Thymus (tissue), 11 donors: ENCODE measurements around the gene AMH. TPM values are rescaled to one million over a fixed set of nuclear protein-coding genes. Genes with fewer than 3 reads are reported as not detected.

ENCODE experiments used
- DNase-seq, 9 donors: peaks; one replicate each; pipeline ENCODE4 v3.0.0-alpha.2; 2013; ENCODE audit warnings: low spot score in 9 of 9, low read depth in 6 of 9, missing footprints in 1 of 9
- H3K27ac ChIP-seq, 2 donors: one replicate each; pipeline ENCODE4 v1.5.1; 2013; ENCODE audit warnings: control low read depth in 1 of 2, low read depth in 1 of 2, low read length in 1 of 2, mild to moderate bottlenecking in 1 of 2, moderate library complexity in 1 of 2
- H3K27me3 ChIP-seq, 2 donors: one replicate each; pipeline ENCODE4 v1.5.1; 2013; ENCODE audit warnings: low read length in 1 of 2; ENCODE audit not compliant: control insufficient read depth in 2 of 2, insufficient read depth in 1 of 2
- H3K36me3 ChIP-seq, 2 donors: one replicate each; pipeline ENCODE4 v1.5.1; 2013; ENCODE audit warnings: low read length in 1 of 2, mild to moderate bottlenecking in 1 of 2, moderate library complexity in 1 of 2; ENCODE audit not compliant: control insufficient read depth in 2 of 2, insufficient read depth in 2 of 2
- H3K4me1 ChIP-seq, 2 donors: one replicate each; pipeline ENCODE4 v1.5.1; 2013; ENCODE audit warnings: low read length in 2 of 2; ENCODE audit not compliant: control insufficient read depth in 2 of 2, insufficient read depth in 2 of 2
- H3K4me3 ChIP-seq, 2 donors: one replicate each; pipeline ENCODE4 v1.5.1; 2013; ENCODE audit warnings: low read length in 2 of 2, control low read depth in 1 of 2, mild to moderate bottlenecking in 1 of 2
- H3K9me3 ChIP-seq, 2 donors: one replicate each; pipeline ENCODE4 v1.5.1; 2013; ENCODE audit warnings: low read length in 1 of 2, mild to moderate bottlenecking in 1 of 2; ENCODE audit not compliant: control insufficient read depth in 2 of 2, insufficient read depth in 1 of 2
- WGBS: extraction: QIAGEN DNeasy Blood & Tissue Kit; methylation state at CpG from one replicate; pipeline ENCODE4 v1.1.7; 2013; 5-methylcytosine and 5-hydroxymethylcytosine counted together
- polyA plus RNA-seq: library from polyadenylated mRNA; stranded (reverse); fragments of 200-250 nt; gene quantifications from one replicate; pipeline ENCODE4 v1.2.3, GENCODE V29; 2013
- total RNA-seq: library from RNA; stranded (reverse); fragments of 120-200 nt; gene quantifications from one replicate; pipeline ENCODE4 v1.2.4, GENCODE V29; 2013
- donor health status: healthy.

AMH gene
- total and polyA plus RNA-seq, 2 donors = 0.61 to 2.2 TPM

GRCh38 chr19:2237051-2237868 lies 11.9 kb upstream of the AMH start:
- Histone ChIP-seq H3K27me3 (no peaks in the 10 kb centered on the region), H3K27ac (peak overlapping the region; percentile 99 to 100), H3K9me3 (peaks cover 0 to 3% of the 10 kb centered on the region in 2 donors), H3K4me1 (peaks cover 42 to 62% of the 10 kb centered on the region in 2 donors), H3K36me3 (peaks cover 30 to 39% of the 10 kb centered on the region in 2 donors), H3K4me3 (peak overlapping the region; percentile 88 to 97)
- 47% methylated on average over 43 of the region's 43 CpGs for WGBS
- DNase-seq = no peak

DNA sequence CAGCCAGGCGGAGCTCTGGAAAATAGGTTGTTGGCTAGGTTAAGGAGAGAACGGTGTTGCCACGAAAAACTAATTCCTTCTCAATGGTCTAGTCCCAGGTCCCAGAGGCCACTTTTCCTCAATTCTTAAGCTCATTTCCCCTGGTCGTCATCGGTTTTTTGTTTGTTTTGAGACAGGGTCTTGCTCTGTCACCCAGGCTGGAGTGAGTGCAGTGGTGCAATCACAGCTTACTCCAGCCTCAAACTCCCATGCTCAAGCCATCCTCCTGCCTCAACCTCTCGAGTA lies 11.3 kb upstream of the AMH start:
- no peak overlapping the region for H3K27ac ChIP-seq
- 92% methylated on average over 6 of the region's 6 CpGs for WGBS
- peaks cover 42 to 64% of the 10 kb centered on the region in 2 donors for H3K4me1 ChIP-seq
- H3K27me3 ChIP-seq = no peaks in the 10 kb centered on the region
- peaks cover 0 to 3% of the 10 kb centered on the region in 2 donors for H3K9me3 ChIP-seq
- peak overlapping the region; percentile 88 to 97 for H3K4me3 ChIP-seq
- no peak for DNase-seq
- peaks cover 26 to 39% of the 10 kb centered on the region in 2 donors for H3K36me3 ChIP-seq

DNA sequence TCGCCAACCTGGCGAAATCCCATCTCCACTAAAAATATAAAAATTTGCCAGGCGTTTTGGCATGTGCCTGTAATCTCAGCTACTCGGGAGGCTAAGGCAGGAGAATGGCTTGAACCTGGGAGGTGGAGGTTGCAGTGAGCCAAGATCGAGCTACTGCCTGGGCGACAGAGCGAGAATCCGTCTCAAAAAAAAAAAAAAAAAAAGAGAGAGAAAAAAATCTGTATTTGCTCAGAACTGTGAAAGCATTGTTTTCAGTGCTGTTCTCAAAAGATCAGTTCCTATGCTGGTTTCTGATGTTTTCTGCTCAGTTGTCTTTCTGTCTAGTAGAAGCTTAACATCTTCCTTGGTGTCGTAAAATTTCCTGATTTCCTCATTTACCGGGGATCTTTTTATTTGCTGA lies 9.9 kb upstream of the AMH start:
- Histone ChIP-seq H3K27ac (no peak overlapping the region), H3K9me3 (peaks cover 0 to 3% of the 10 kb centered on the region in 2 donors), H3K27me3 (no peaks in the 10 kb centered on the region), H3K36me3 (peaks cover 24 to 39% of the 10 kb centered on the region in 2 donors), H3K4me3 (peak overlapping the region; percentile 45 to 60), H3K4me1 (peaks cover 42 to 61% of the 10 kb centered on the region in 2 donors)
- 71% methylated on average over 10 of the region's 10 CpGs for WGBS
- DNase-seq = peak in 1 of 9 donors; percentile 28

DNA sequence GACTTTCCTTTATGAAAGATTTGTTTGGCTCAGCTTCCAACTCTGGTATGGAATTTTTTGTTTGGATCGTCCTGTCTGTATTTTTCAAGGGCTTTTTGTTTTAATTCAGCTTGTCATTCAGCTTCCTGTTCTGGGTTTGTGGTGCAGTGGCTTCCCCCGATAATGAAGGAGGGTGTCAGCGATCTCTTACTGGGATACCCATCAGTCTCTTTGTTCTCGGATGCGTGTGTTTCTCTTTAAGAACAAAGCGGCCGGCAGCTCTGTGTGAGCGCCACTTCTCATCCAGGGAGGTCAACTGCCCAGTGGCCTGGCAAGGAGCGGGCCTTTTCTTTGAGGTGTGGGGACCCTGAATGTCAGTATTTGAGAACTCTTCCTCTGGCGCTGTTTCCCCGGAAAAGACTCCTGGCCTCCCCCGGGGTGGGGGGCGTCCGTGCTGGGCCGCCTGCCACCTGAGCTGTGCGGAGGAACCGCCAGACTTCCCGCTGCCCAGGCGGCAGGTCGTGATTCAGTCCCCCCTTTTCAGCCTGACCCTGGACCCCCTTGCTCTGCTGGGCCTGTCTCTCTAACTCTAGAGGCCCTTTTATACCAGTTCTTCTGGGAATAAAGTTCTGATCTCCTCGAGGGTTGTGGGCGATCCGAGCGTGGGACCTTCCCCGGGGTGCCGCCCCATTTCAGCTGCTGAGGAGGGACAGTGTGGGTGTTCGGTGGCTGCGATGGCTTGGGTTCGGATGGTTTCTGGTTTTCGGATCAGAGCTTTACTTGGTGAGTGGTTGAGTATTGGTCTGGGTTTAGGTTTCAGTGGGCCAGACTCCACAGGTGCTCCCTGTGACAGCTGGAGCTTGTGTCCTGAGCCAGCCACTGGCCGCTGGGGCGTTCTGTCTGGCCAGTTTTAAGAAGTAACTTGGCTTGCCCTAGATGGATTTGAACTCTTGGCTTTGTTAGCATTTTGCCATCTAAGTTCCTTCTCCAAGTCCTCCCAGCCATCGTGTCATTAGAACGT lies 9.1 kb upstream of the AMH start:
- peak in 3 of 9 donors; percentile 25 to 70 (median 50) for DNase-seq

DNA sequence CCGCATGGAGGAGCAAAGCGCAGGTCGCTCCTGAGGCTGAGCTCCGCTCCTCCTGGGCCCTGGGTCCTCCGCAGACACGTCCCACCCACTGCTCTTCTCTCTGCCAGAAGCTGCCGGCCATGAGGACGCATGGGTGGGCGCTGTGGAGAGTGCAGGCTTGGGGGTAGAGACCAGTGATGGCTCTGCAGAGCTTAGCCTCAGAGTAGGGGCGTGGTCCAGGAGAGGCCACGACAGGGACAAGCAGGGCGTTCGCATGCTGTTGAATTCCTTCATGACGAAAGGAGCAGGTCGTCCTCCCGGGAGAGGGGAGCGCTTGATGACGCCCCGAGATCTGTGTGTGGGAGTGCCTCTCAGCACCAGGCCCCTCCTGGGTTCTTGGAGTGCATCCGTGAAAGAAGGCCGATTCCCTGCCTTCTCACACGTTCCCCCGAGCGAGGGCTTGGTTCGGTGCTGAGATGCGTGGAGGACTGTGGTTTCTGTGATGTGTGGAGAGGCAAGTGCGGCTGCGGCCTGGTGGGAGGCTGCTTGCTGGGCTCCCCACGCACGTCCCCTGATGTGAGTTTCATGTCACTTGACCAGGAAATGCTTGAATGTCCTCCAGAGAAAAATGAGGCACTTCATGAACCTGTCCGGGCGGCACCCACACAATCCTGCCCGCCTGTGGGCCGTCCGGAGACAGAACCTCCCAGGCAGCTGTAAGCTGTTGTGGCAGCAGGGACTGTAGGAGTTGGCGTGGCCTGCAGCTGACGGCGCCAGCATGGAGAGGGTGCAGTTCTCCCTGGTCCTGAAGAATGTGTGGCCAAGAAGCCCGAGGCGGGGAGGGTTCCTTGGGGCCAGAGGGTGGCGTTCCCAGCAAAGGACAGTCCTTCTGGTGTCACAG lies 8.0 kb upstream of the AMH start:
- Histone ChIP-seq H3K9me3 (peaks cover 0 to 3% of the 10 kb centered on the region in 2 donors), H3K36me3 (peaks cover 43 to 58% of the 10 kb centered on the region in 2 donors), H3K27me3 (no peaks in the 10 kb centered on the region), H3K4me1 (peaks cover 34 to 50% of the 10 kb centered on the region in 2 donors), H3K27ac (peak overlapping the region in 1 of 2 donors; percentile 20), H3K4me3 (no peak overlapping the region)
- DNase-seq = no peak
- 86% methylated on average over 41 of the region's 41 CpGs for WGBS

More for the DNA sequence above, 9.1 kb upstream of the AMH start:
- peaks cover 0 to 3% of the 10 kb centered on the region in 2 donors for H3K9me3 ChIP-seq
- H3K36me3 ChIP-seq = peaks cover 32 to 48% of the 10 kb centered on the region in 2 donors
- peak overlapping the region; percentile 28 to 79 for H3K27ac ChIP-seq
- peaks cover 38 to 53% of the 10 kb centered on the region in 2 donors for H3K4me1 ChIP-seq
- WGBS = 31% methylated on average over 34 of the region's 34 CpGs
- no peaks in the 10 kb centered on the region for H3K27me3 ChIP-seq
- H3K4me3 ChIP-seq = peak overlapping the region; percentile 45 to 60

DNA sequence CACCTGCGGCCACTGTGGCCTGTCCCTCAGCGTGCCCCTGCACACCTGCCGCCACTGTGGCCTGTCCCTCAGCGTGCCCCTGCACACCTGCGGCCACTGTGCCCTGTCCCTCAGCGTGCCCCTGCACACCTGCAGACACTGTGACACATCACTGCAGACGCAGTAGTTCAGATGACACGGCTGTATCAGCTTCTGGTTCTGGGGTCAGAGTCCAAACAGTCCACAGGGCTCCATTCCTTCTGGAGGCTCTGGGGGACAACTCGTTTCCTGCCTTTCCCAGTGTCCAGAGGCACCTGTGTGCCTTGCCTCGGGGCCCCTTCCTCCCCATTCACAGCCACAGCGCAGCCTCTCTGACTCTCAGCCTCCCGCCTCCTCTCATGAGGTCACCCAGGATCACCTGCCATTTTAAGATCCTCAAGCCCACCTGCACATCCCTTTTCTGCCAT lies 7.0 kb upstream of the AMH start:
- H3K27me3 ChIP-seq = no peaks in the 10 kb centered on the region
- no peak overlapping the region for H3K4me3 ChIP-seq
- no peak overlapping the region for H3K27ac ChIP-seq
- peaks cover 0 to 3% of the 10 kb centered on the region in 2 donors for H3K9me3 ChIP-seq
- peaks cover 53 to 68% of the 10 kb centered on the region in 2 donors for H3K36me3 ChIP-seq
- H3K4me1 ChIP-seq = peaks cover 34 to 46% of the 10 kb centered on the region in 2 donors
- 94% methylated on average over 12 of the region's 12 CpGs for WGBS
- no peak for DNase-seq

GRCh38 chr19:2242816-2243215 lies 6.3 kb upstream of the AMH start:
- 95% methylated on average over 8 of the region's 8 CpGs for WGBS
- DNase-seq = no peak
- Histone ChIP-seq H3K9me3 (peaks cover 0 to 3% of the 10 kb centered on the region in 2 donors), H3K27ac (no peak overlapping the region), H3K27me3 (no peaks in the 10 kb centered on the region), H3K4me1 (peaks cover 29 to 39% of the 10 kb centered on the region in 2 donors), H3K4me3 (no peak overlapping the region), H3K36me3 (peaks cover 60 to 74% of the 10 kb centered on the region in 2 donors)
